ENCODE data around the gene TRIM36. TPM values are rescaled to one million over a fixed set of nuclear protein-coding genes. Genes with fewer than 3 reads are reported as not detected.

TRIM36 gene
- total RNA-seq, 1 experiment from 2014 or later: 20.0 TPM

GRCh38 chr5:115079924-115080623, 89.6 kb downstream of the TRIM36 start:
- H3K27ac Mint-ChIP-seq: no peak overlapping the region
- H3K4me3 Mint-ChIP-seq: no peak overlapping the region
- TF ChIP-seq E2F5 (CRISPR knock-in tag; IDR thresholded peaks at IDR 0.05) (no peak), USF2 (CRISPR knock-in tag; IDR thresholded peaks at IDR 0.05) (no peak), NFE2L1 (CRISPR knock-in tag; IDR thresholded peaks at IDR 0.05) (no peak), NFYB (CRISPR knock-in tag; conservative IDR thresholded peaks at IDR 0.05; ENCODE audit: low read depth) (no peak)
- TF ChIP-seq, protein P1, sequence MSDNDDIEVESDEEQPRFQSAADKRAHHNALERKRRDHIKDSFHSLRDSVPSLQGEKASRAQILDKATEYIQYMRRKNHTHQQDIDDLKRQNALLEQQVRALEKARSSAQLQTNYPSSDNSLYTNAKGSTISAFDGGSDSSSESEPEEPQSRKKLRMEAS (CRISPR knock-in tag; IDR thresholded peaks at IDR 0.05): no peak
- ATAC-seq (peak; percentile 38), DNase-seq (ENCODE audit: low spot score) (no peak)
- H3K4me1 Mint-ChIP-seq: peaks cover 12% of the 10 kb centered on the region
- H3K9me3 Mint-ChIP-seq: peaks cover 27% of the 10 kb centered on the region
- H3K36me3 Mint-ChIP-seq: peaks cover 12% of the 10 kb centered on the region; the same call in 1 of the 2 replicates
- ChIA-PET POLR2A (interaction anchor here (0.6 kb wide), 1 partner anchor 60 kb away, joined by 4 read pairs; no protein-coding TSS in a partner anchor), CTCF (interaction anchor here (1.2 kb wide), 1 partner anchor 18 kb away, joined by 3 read pairs; no protein-coding TSS in a partner anchor)
- peaks cover 4% of the 10 kb centered on the region; the same call in 1 of the 2 replicates for H3K27me3 Mint-ChIP-seq (ENCODE audit: low read depth)

Other genes starting within 250 kb of the TRIM36 start
- 41.8 to 48.0 TPM (median 43.0 TPM) in 3 replicates for gene PGGT1B, start 93.0 kb upstream of the TRIM36 start, total RNA-seq (2021)
- 10.8 to 12.2 TPM (median 11.6 TPM) in 3 replicates for gene CCDC112, start 126.7 kb upstream of the TRIM36 start, total RNA-seq (2021)